Activated CD4-positive, CD25-positive, alpha-beta regulatory T cell treated with anti-CD3 and anti-CD28 coated beads, Interleukin-2, amount 50 U/mL, for 24 hours (primary cell): ENCODE measurements around the gene ZNF653.
"Not testable (repeated sequence)": the region's sequence is repeated elsewhere in the genome, so short reads cannot be mapped to it uniquely, and the experiment has no call there.

Experiments
- ATAC-seq, 2 donors: fragments of 150-1000 bp; cut with Tn5 transposase; one replicate each; pipeline ENCODE4 v1.10.0; 2021; ENCODE audit warnings: mild to moderate bottlenecking in 1 of 2, moderate library complexity in 1 of 2

The ZNF653 gene

GRCh38 chr19:11480715-11481533 lies 24.7 kb downstream of the ZNF653 start, which contains the start of gene ELAVL3:
Gene ELAVL3, minus strand, starts transcription at chr19:11481046. Its CDS starts 438 bp downstream, at chr19:11480608.
- ATAC-seq, result no peak

GRCh38 chr19:11479898-11480714 lies 25.5 kb downstream of the ZNF653 start:
- ATAC-seq, result no peak

GRCh38 chr19:11479090-11479897 lies 26.3 kb downstream of the ZNF653 start:
- ATAC-seq, result no peak

GRCh38 chr19:11478167-11479089 lies 27.2 kb downstream of the ZNF653 start:
- no peak for ATAC-seq

- no peak for ATAC-seq
Observed at GRCh38 chr19:11475861-11476260, 29.8 kb downstream of the ZNF653 start.

GRCh38 chr19:11475343-11475742 lies 30.3 kb downstream of the ZNF653 start:
- not testable (repeated sequence) for ATAC-seq

GRCh38 chr19:11473725-11474124 lies 31.9 kb downstream of the ZNF653 start:
- no peak for ATAC-seq

- not testable (repeated sequence) for ATAC-seq
Observed at GRCh38 chr19:11468266-11468845, 37.3 kb downstream of the ZNF653 start.

- no peak for ATAC-seq
Observed at GRCh38 chr19:11465600-11465999, 40.0 kb downstream of the ZNF653 start.

- no peak for ATAC-seq
Observed at GRCh38 chr19:11464333-11465265, 41.0 kb downstream of the ZNF653 start.

GRCh38 chr19:11463391-11463790 lies 42.2 kb downstream of the ZNF653 start:
- ATAC-seq, result peak; percentile 41 to 43

GRCh38 chr19:11461453-11461852 lies 44.2 kb downstream of the ZNF653 start:
- ATAC-seq, result no peak

- no peak for ATAC-seq
Observed at GRCh38 chr19:11460207-11460606, 45.4 kb downstream of the ZNF653 start.

GRCh38 chr19:11458912-11459311 lies 46.7 kb downstream of the ZNF653 start:
- ATAC-seq, result not testable (repeated sequence)

GRCh38 chr19:11458236-11458900 lies 47.3 kb downstream of the ZNF653 start:
- no peak for ATAC-seq

- ATAC-seq, result no peak
Observed at GRCh38 chr19:11457831-11458230, 47.8 kb downstream of the ZNF653 start.

GRCh38 chr19:11457115-11457514 lies 48.5 kb downstream of the ZNF653 start:
- ATAC-seq, result no peak

GRCh38 chr19:11456659-11457058 lies 49.0 kb downstream of the ZNF653 start:
- no peak for ATAC-seq

- ATAC-seq, result not testable (repeated sequence)
Observed at GRCh38 chr19:11455233-11455554, 50.4 kb downstream of the ZNF653 start.
